Heart right ventricle (tissue), 16 donors: ENCODE measurements around the gene GPD1L. TPM values are rescaled to one million over a fixed set of nuclear protein-coding genes. Genes with fewer than 3 reads are reported as not detected.

Experiments used
- ATAC-seq, 8 donors: fragments of 200-7000 bp; cut with Tn5 transposase; one replicate each; pipeline ENCODE4 v1.9.1; 2020; ENCODE audit warnings: mild to moderate bottlenecking in 8 of 8, moderate library complexity in 8 of 8, moderate number of reproducible peaks in 1 of 8
- DNase-seq, 2 donors: peaks; one replicate each; pipeline ENCODE4 v3.0.0-alpha.2; 2020
- H3K27ac ChIP-seq, 10 donors: fragments of 200-600 bp; sonication (generic) in 2 of 10; one replicate each; pipeline versions ENCODE4 v1.5.0 to v1.8.0; 2020 to 2022; ENCODE audit warnings: mild to moderate bottlenecking in 3 of 10
- H3K27me3 ChIP-seq, 7 donors: fragments of 200-600 bp; one replicate each; pipeline ENCODE4 v1.8.0; 2021 to 2022; ENCODE audit warnings: mild to moderate bottlenecking in 2 of 7
- H3K36me3 ChIP-seq, 9 donors: fragments of 200-600 bp; sonication (generic) in 1 of 9; one replicate each; pipeline versions ENCODE4 v1.5.0 to v1.8.0; 2020 to 2022; ENCODE audit warnings: mild to moderate bottlenecking in 2 of 9
- H3K4me1 ChIP-seq, 9 donors: fragments of 200-600 bp; sonication (generic) in 1 of 9; one replicate each; pipeline versions ENCODE4 v1.5.0 to v1.8.0; 2020 to 2022; ENCODE audit warnings: mild to moderate bottlenecking in 4 of 9
- H3K4me3 ChIP-seq, 10 donors: fragments of 200-600 bp; sonication (generic) in 2 of 10; one replicate each; pipeline versions ENCODE4 v1.5.0 to v1.8.0; 2020 to 2022; ENCODE audit warnings: mild to moderate bottlenecking in 7 of 10, moderate library complexity in 2 of 10
- H3K9me3 ChIP-seq, 11 donors: fragments of 200-600 bp in 10 of 11; sonication (generic) in 2 of 11; one replicate each; pipeline versions ENCODE4 v1.5.0 to v1.8.0; 2013 to 2022; ENCODE audit warnings: mild to moderate bottlenecking in 2 of 11, control low read depth in 1 of 11, moderate library complexity in 1 of 11
- WGBS, 2 donors: extraction: QIAGEN DNeasy Blood & Tissue Kit; methylation state at CpG; one replicate each; pipeline ENCODE4 v1.1.7; 2013; ENCODE audit warnings: inconsistent platforms in 1 of 2; 5-methylcytosine and 5-hydroxymethylcytosine counted together
- intact Hi-C, 10 donors: fragments of 100-400 bp; cut with DNase I; formaldehyde crosslinking; loops; one replicate each; pipeline versions ENCODE4 v1.11.1 to v1.14.2; 2022
- polyA plus RNA-seq, 2 donors: library from polyadenylated mRNA; stranded (reverse); fragments of 200-250 nt; gene quantifications; one replicate each; pipeline ENCODE4 v1.2.3, GENCODE V29; 2013
- total RNA-seq, 10 donors: library from RNA; stranded (reverse); fragmentation: NEBNext Ultra II Directional in 3 of 10; extraction: Animal tissue kit (Norgen Biotek cat#: 25700) in 3 of 10; gene quantifications; one replicate each; pipeline versions ENCODE4 v1.2.1 to v1.2.4, GENCODE V29; 2021 to 2023
- TF ChIP-seq, protein P1 (sequence below), 9 donors: fragments of 200-600 bp; sonication (generic) in 2 of 9; IDR thresholded peaks; one replicate each; pipeline versions ENCODE4 v1.5.0 to v1.8.0; 2021 to 2022; ENCODE audit warnings: antibody characterized with exemption in 9 of 9, mild to moderate bottlenecking in 5 of 9, moderate library complexity in 1 of 9
- donor health status: Arrhythmogenic right ventricular cardiomyopathy.
- donor health status: ischemic (EF 13 %, LVEDD 7.1; RV severe dilation, severe dysfunction).
- donor health status: healthy with polysubstance abuse.
- donor health status: DM: no; HTN: yes; CAD: no.
- donor health status: DM: no; HTN: no; CAD: no.
- donor health status: ischemic (EF 25% LVEDD 6.9; RV normal size, moderate dysfunction).
- donor health status: ischemic (EF 25% LVEDD 5.7; RV mildly dilated, moderate dysfunction).
- donor health status: healthy.
- donor health status: DM: yes; HTN: yes; CAD: no.
- donor health status: Ischemic cardiomyopathy.
- donor health status: ischemic (EF 35%, LVEDD 5.7; RV mildly dilated, moderate dysfunction).
- donor health status: nonischemic (EF 11% LVEDD 7.7; RV severe dilation, severe dysfunction).
- donor health status: DM: yes; HTN: yes; CAD: no.
- donor health status: PGD.
- donor health status: ischemic (EF 29% LVEDD 5.4; RV normal size, mild dysfunction).
- donor health status: nonischemic (EF 23%, LVEDD 6.1; RV moderate dilation, normal function).

The GPD1L gene
- total and polyA plus RNA-seq, 12 donors, result 71.0 to 349 (median 177) TPM

GRCh38 chr3:32148351-32148750, 41.9 kb downstream of the GPD1L start:
- Histone ChIP-seq H3K27ac (no peak overlapping the region), H3K4me3 (no peak overlapping the region), H3K9me3 (no peaks in the 10 kb centered on the region), H3K36me3 (peaks cover 0 to 76% (median 23%) of the 10 kb centered on the region in 9 donors), H3K4me1 (peaks cover 0 to 26% (median 11%) of the 10 kb centered on the region in 9 donors), H3K27me3 (no peaks in the 10 kb centered on the region)
- intact Hi-C loops, result loop anchor here in 3 of 10 donors (10.0 kb wide), 1 partner anchor 534 kb away; no protein-coding TSS in a partner anchor
- ATAC-seq (no peak), DNase-seq (no peak)
- TF ChIP-seq, protein P1, sequence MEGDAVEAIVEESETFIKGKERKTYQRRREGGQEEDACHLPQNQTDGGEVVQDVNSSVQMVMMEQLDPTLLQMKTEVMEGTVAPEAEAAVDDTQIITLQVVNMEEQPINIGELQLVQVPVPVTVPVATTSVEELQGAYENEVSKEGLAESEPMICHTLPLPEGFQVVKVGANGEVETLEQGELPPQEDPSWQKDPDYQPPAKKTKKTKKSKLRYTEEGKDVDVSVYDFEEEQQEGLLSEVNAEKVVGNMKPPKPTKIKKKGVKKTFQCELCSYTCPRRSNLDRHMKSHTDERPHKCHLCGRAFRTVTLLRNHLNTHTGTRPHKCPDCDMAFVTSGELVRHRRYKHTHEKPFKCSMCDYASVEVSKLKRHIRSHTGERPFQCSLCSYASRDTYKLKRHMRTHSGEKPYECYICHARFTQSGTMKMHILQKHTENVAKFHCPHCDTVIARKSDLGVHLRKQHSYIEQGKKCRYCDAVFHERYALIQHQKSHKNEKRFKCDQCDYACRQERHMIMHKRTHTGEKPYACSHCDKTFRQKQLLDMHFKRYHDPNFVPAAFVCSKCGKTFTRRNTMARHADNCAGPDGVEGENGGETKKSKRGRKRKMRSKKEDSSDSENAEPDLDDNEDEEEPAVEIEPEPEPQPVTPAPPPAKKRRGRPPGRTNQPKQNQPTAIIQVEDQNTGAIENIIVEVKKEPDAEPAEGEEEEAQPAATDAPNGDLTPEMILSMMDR (IDR thresholded peaks at IDR 0.05), result no peak
- WGBS, 2 donors, result 88 to 89% methylated on average over 5 of the region's 5 CpGs

- no peak for ATAC-seq
- Histone ChIP-seq H3K4me3 (no peak overlapping the region), H3K27ac (no peak overlapping the region), H3K4me1 (no peaks in the 10 kb centered on the region), H3K9me3 (no peaks in the 10 kb centered on the region), H3K27me3 (no peaks in the 10 kb centered on the region), H3K36me3 (peaks cover 0 to 81% (median 17%) of the 10 kb centered on the region in 9 donors)
- TF ChIP-seq, protein P1 (IDR thresholded peaks at IDR 0.05), result no peak
- intact Hi-C loops, result no loop called here
- 88 to 93% methylated on average over 12 of the region's 12 CpGs for WGBS, 2 donors
- no peak for DNase-seq
These were observed 47.2 kb downstream of the GPD1L start for GRCh38 chr3:32153414-32154204.

- intact Hi-C loops, result no loop called here
- no peaks in the 10 kb centered on the region for H3K9me3 ChIP-seq
- H3K4me3 ChIP-seq, result no peak overlapping the region
- H3K27me3 ChIP-seq, result no peaks in the 10 kb centered on the region
- TF ChIP-seq, protein P1 (IDR thresholded peaks at IDR 0.05), result peak in 4 of 9 donors; percentile 9 to 15 (median 12)
- WGBS, 2 donors, result 77 to 87% methylated on average over 3 of the region's 3 CpGs
- ATAC-seq (peak in 1 of 8 donors; percentile 7), DNase-seq (no peak)
- no peak overlapping the region for H3K27ac ChIP-seq
- no peaks in the 10 kb centered on the region for H3K4me1 ChIP-seq
- peaks cover 0 to 81% (median 17%) of the 10 kb centered on the region in 9 donors for H3K36me3 ChIP-seq
These were observed 47.8 kb downstream of the GPD1L start for GRCh38 chr3:32154205-32154579.

DNA sequence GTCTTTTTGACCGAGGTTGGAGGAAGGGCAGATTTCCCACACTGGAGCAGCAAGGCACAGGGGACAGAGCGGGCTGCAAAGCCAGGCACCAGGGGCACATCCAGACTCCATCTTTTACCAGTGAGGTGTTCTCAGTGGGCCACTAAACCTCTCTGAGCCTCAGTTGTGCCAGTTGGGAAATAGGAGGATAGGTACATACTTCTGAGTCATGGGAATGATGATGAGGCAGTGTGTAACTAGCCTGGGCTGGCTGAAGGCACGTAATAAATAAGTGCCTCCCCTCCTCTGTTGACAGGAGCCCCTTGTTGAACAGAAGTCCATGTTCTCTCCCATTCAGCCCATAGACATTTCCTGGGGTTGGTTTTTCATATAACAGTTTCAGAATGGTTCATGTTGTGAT, 48.7 kb downstream of the GPD1L start:
- H3K27ac ChIP-seq, result no peak overlapping the region
- intact Hi-C loops, result no loop called here
- H3K4me1 ChIP-seq, result no peaks in the 10 kb centered on the region
- ATAC-seq, result no peak
- H3K36me3 ChIP-seq, result peaks cover 0 to 81% (median 14%) of the 10 kb centered on the region in 9 donors
- H3K9me3 ChIP-seq, result no peaks in the 10 kb centered on the region
- no peak for DNase-seq
- 92 to 96% methylated on average over 3 of the region's 3 CpGs for WGBS, 2 donors
- TF ChIP-seq, protein P1 (IDR thresholded peaks at IDR 0.05), result no peak
- H3K27me3 ChIP-seq, result no peaks in the 10 kb centered on the region
- no peak overlapping the region for H3K4me3 ChIP-seq
